Germinal center (tissue), 1 donor: Measurements from ENCODE around the gene NR1H3.
A peak's percentile ranks its signal among the peaks of the same experiment; 100 is the strongest.
"Not testable (repeated sequence)": the region's sequence is repeated elsewhere in the genome, so short reads cannot be mapped to it uniquely, and the experiment has no call there.

Experiments used
- DNase-seq: peaks from one replicate; pipeline ENCODE4 v3.0.0; 2012; ENCODE audit warnings: mixed read lengths, low spot score

The NR1H3 gene

DNA sequence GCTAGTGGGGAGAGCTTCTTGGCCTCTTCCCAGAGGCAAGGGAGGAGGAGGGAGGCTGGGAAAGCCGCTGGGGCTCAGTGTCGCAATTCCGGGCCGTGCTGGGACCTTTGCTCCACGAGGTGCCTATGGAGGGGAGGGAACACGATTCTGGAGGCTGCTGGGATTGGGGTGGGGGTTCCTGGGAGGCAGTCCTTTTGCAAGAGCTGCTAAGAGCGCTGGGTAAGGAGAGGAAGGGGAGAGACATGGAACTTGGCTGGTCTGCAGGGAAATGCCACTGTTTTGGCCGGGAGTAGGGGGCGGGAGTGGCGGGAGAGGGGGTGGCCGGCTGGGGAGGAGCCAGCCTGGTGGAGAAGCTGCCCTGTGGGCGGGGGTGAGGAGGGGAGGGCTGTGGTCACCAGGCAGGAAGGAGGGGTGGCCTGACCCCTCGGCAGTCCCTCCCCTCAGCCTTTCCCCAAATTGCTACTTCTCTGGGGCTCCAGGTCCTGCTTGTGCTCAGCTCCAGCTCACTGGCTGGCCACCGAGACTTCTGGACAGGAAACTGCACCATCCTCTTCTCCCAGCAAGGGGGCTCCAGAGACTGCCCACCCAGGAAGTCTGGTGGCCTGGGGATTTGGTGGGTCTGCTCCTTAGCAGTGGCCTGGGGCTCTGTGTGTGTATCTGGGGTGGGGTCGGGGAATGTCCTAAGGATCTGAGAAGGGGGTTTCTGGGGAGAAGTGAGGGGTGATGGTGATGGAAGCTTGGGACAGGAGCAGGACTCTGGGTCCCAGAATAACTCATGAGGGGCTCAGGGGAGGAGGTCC is at the start of gene NR1H3:
TSS of gene NR1H3 (plus strand) at position 480 of the 800 bp plus-strand sequence. CDS start 1,221 bp downstream, outside the sequence.
- no peak for DNase-seq

DNA sequence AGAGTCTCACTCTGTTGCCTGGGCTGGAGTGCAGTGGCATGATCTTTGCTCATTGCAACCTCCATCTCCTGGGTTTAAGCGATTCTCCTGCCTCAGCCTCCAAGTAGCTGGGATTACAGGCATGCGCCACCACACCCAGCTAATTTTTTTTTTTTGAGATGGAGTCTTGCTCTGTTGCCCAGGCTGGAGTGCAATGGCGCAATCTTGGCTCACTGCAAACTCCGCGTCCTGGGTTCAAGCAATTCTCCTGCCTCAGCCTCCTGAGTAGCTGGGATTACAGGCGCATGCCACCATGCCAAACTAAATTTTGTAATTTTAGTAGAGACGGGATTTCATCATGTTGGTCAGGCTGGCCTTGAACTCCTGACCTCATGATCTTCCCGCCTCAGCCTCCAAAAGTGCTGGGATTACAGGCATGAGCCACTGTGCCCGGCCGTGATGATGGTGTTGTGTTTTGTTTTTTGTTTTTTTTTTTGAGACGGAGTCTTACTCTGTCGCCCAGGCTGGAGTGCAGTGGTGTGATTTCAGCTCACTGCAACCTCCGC is 49.7 kb upstream of the NR1H3 start:
- not testable (repeated sequence) for DNase-seq

DNA sequence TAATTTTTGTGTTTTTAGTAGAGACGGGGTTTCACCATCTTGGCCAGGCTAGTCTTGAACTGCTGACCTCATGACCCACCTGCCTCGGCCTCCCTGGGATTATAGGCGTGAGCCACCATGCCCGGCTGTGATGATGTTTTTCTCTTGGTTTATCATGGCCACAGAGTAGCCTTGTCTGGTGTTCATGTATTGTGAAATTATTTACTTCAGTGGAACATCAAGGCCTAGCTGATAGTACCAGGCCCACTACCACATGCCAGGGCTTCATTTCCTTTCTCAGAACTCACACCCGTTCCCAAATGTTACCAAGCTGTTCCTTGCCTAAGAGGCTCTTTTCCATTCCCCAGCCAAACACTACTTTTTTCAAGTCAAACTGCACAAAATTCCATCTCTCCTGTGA is 49.2 kb upstream of the NR1H3 start:
- DNase-seq, result no peak

DNA sequence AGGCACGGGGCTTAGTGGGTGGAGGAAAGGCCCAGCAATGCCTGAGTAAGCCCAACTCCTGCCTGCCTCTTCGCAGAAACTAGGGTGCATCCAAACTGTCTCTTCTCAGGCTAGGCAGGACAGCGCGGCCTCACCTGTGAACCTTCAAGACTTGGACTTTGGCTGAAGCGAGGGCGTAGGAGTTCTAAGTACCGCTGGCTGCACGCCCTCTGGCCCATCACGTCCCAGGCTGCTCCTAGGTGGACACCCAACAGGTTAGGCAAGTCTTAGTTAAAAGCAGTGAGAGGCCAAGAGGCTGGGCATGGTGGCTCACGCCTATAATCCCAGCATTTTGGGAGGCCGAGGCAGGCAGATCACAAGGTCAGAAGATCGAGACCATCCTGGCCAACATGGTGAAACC is 44.9 kb upstream of the NR1H3 start:
- DNase-seq, result no peak

DNA sequence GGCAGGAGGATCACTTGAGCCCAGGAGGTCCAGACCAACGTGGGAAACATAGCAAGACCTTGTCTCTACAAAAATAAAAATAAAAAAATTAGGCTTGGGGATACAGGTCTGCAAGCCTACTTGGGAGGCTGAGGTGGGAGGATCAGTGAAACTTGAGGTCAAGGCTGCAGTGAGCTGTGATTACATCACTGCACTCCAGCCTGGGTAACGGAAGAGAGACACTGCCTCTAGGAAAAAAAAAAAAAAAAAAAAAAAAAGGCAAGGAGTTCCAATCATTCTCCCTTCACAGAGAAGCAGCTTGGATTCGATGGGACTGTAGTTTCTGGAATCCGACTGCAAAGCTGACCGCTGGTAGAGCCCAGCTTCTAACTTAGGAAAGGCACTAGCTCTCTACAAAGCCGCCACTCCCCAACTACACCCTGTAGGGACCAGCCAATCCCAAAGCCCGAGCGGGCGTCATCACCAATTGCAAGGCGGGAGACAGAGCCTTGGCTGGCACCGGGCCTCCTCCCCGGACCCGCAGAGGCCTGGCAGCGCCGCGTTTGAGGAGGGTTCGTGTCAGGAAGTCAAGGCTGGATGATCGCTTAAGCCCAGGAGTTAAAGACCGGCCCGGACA is 43.7 kb upstream of the NR1H3 start:
- DNase-seq, result peak; percentile 93

DNA sequence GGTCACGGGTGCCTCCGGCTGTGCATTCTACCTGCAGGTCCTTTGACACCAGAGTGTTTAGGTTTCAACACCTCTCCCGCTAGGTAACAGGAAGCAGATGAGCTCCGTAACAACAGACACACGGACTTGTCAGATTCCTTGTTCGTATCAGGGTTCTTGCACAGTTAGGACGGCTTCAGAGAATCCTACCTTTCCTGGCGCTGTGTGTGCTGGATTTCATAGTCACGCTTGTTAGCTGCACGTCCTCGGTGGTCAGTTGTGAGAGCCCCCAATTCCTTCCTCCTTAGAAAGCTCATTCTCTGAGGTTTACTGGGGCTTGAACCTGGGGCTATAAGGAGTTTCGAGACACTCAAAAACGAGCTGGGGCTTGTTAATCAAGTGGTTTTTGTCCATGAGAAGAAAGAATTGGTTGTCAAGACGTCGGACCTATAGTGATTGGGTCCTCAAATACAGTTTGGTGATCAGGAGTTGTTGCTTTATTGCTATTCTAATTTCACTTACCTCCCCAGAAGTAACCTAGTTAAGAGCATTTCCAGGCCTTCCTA is 42.4 kb upstream of the NR1H3 start:
- DNase-seq, result no peak

DNA sequence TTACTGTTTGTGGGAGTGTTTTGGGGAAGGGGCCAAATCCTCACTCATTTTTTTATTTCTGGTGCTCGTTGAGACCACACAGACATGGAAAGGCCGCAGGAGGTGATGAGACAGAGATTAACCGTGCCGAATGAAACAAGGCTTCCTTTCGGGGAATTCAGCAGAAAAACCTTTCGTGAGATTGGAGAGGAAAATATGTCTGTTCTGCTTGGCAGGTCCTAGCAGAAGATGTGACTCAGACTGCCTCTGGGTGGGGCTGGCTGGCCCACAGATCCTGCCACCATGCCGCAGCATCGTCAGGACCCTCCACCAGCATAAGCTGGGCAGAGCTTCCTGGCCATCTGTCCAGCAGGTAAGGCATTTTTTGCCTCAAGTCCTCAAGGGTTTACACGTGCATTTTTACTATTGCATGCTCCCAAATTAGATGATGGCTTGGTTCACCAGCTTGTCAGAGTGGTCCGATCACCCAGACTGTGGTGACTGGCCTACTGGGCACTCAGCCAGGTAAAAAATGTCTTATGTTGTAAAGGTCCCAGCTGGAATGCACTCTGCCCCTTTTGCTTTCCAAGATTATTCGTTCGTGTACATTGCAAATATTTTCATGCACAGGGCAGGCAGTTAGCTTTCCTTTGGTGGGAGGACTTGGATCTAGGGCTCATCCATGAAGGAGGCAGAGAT is 41.5 kb upstream of the NR1H3 start:
- peak; percentile 45 for DNase-seq

DNA sequence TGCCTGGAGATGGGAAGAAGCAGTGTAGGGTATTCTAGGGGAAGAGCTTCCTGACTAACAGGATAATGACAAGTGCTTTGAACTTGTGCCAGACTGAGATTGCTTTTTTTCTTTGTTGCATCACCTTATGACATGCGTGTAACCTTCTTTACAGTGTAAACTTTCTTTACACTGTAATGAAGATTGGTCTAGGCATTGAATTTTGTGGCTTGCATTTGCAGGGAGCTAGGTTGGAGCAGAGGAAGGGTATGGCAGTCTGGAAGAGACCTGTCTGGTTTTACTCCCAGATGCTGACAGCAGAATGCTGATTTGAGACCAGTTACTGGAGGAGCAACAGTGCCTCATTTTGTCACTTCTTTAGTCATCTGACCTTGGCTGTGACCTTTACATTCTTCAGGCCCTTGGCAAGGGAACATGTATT is 37.4 kb upstream of the NR1H3 start:
- no peak for DNase-seq

DNA sequence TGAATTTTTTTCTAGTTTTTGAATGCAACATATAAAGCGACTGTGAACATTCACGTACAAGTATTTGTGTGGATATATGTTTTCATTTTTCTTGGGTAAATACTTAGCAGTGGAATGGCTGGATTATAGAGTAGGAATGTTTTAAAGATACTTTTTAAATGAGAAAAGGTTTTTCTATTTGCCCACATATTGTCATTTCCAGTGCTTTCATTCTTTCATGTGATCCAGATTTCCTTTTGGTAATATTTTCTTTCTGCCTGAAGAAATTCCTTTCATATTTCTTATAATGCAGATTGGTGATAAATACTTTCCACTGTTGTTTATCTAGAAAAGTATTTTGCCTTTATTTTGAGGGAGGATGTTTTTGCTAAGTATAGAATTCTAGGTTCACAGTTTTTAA is 35.1 kb upstream of the NR1H3 start:
- no peak for DNase-seq

DNA sequence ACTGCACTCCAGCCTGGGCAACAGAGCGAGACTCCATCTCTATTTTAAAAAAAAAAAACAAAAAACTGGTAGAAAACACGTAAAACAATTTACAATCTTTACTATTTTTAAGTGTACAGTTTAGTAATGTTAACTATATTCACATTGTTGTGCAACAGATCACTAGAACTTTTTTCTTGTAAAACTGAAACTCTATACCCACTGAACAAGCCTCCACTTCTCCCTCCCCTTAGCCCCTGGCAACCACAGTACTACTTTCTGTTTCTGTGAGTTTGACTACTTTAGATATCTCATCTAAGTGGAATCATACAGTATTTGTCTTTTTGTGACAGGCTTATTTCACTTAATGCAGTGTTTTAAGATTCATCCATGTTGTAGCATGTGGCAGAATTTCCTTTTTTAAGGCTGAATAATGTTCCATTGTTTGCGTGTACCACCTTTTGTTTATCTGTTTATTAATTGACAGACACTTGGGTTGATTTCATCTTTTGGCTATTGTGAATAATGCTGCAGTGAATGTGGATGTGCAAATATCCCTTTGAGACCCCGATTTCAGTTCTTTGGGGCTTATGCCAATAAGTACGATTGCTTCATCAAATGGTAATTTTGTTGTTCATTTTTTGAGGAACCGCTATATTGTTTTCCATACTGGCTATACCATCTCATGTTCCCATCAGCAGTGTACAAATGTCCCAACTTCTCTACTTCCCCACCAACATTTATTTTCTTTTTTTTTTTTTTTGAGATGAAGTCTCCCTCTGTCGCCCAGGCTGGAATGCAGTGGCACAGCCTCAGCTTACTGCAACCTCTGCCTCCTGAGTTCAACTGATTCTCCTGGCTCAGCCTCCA is 32.0 kb upstream of the NR1H3 start:
- DNase-seq, result no peak

DNA sequence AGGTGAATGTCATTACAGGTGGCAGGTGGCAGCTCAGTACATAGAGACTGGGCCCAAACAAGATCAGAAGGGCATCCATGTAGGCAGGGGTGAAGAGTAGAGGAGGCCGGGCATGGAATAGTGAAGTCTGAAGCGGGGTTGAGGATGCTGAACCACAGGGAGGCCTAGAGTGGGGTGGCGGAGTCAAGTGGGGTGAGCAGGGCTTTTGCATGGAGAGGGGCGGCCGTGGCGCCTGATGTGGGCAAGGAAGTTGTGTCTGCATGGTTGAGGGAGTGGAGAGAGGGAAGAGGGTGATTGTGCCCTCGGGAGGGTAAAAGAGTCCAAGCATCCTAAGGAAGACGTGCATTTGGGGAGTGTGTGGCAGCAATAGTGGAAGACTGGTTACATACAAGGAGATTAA is 28.6 kb upstream of the NR1H3 start:
- no peak for DNase-seq

DNA sequence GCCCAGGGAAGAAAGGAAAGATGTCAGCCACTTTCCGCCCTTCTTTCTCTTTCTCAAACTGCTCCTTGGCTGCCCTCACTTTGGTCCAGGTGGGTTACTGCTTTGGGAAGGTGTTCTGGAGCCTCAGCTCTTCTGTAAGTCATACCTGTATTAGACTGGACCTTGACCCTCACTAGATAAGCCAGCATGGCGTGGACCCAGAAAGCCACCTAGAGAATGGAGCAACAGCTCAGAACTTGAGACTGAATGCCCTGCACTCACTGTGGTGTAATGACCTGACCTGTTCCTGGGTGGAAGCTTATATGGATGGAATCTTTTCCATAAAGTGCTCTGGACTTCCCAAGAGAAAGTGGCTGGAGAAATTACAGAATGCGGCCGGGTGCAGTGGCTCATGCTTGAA is 24.7 kb upstream of the NR1H3 start:
- no peak for DNase-seq

DNA sequence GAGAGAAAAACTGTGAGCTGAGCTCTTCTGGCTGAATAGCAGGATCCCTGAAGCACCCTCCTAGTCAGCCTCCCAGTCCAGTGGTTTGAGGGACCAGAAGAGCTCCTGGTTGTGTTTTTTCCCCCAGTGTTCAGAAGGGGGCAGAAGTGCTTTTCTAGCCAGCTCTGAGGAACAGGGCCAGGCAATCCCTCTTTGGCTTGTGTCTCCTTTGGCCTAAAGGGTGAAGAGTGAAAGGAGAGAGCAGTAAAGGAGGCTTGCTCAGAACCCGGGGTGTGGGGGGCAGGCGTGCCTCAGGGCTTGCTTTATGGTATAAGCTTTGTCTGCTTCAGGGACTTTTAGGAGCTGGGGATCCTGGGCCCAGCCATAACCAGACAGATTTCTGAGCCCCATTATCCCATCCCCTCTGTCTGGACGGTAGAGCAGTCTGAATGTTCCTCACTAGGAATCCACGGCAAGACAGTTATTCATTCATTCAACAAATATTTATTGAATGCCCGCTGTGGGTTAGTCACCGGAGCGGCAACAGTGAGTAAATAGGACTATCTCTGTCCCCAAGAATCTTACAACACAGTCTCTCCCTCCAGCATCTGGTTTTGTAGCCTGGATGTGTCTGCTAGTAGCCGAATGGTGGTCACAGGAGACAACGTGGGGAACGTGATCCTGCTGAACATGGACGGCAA is 23.7 kb upstream of the NR1H3 start:
- DNase-seq, result no peak

DNA sequence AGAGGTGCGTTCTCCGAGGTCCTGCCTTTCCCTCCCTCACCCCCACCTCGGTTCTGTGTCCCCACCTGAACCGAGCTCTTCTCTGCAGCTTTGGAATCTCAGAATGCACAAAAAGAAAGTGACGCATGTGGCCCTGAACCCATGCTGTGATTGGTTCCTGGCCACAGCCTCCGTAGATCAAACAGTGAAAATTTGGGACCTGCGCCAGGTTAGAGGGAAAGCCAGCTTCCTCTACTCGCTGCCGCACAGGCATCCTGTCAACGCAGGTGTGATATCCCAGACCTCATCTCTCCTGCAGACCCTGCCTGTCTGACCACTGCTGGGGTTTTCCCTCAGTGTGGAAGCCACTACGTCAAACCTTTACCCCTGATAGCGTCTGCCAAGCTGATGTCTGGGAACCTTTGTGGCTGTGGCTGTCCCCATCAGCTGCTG is 23.1 kb upstream of the NR1H3 start:
- no peak for DNase-seq

DNA sequence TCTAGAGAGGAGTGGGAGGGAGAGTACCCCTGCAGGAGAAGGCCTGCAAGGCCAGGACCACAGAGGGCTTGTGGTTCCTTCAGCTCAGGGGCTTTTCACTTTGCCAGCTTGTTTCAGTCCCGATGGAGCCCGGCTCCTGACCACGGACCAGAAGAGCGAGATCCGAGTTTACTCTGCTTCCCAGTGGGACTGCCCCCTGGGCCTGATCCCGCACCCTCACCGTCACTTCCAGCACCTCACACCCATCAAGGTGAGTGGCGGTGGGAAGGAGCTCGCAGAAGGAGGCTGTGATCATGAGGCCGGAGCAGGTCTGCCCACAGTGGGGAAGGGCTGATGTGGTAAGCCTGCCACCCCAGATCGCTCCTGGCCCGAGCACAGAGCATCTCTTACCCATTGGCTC is 22.6 kb upstream of the NR1H3 start:
- no peak for DNase-seq

DNA sequence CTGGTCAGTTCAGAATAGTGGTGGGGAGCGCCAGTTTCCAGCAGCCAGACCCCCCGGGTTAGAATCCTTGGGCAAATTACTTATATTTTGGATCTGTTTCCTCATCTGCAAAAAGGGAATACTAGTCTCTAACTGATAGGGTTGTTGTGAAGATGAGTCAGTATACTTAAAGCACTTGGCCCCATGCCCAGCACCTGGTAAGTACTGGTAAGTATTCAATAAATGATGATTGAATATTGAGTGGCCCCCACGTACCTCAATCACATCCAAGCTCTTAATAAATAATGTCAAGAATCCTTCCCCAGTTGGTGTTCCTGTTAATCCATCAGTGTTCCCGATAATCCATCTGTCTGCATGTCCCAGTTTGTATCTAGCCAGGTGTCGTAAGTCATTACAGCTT is 21.3 kb upstream of the NR1H3 start:
- no peak for DNase-seq

DNA sequence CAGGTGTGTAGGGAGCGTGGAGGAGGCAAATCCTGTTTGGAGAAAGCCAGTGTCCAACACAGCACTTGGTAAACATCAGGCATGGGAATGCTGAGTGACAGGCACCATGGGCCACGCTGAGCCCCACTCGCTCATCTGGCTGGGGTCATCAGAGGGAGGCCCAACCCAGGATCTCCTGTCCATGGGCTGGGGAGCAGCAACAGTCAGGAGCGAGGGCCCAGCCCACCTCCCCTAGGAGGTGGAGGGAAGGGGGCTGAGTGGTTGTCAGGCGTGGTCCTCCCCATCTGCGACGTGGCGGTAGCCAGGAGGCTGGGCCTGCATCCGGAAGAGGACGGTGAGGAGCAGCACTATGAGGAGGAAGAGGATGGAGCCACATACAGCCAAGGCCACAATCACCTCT is 17.9 kb upstream of the NR1H3 start:
- no peak for DNase-seq

DNA sequence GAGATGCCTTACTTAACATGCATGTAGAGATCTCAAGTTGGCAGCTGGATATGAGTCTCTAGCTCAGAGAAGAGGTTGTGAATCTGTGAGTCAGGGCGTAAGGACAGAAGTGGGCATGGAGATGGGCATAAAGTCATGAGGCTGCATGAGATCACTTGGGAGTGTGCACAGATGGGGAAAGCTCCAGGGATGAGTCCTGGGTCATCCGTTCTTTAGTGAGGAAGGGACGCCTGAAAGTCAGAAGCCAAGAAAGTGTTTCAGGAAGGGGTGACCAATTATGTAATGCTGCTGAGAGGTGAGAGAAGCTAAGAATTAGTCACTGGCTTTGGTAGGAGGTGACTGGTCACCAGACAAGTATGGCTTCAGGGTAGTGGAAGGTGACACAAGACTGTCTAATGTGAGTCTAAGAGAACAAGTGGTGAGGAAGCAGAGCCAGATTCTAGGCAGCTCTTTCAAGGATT is 15.9 kb upstream of the NR1H3 start:
- no peak for DNase-seq

DNA sequence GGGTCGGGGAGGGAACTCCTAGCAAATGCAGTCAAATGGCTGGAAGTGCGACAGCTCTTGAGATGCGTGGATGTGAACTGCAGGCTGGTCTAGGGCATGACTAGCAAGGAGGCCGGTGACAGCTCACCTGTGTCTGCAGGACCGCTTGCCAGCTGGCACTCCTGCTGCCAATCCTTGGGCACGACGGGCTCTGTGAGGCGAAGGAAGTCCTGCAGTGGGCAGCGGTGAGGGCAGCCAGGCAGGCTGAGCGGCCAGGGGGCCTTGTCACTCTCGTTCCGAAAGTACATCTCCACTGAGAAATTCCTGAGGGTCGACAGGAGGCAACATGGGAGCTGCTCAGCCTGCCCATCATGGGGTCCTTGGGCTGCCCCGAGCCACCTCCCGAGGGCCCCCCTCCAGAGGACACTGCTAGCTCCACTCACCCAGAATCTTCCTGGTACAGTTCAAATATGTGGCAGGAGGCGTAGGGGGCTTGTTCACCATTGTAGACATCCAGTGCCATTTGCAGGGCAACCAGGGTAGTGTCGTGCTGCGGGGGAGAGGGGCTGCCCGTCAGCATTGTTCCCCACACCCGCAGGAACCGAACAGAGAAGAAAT is 15.1 kb upstream of the NR1H3 start:
- no peak for DNase-seq

DNA sequence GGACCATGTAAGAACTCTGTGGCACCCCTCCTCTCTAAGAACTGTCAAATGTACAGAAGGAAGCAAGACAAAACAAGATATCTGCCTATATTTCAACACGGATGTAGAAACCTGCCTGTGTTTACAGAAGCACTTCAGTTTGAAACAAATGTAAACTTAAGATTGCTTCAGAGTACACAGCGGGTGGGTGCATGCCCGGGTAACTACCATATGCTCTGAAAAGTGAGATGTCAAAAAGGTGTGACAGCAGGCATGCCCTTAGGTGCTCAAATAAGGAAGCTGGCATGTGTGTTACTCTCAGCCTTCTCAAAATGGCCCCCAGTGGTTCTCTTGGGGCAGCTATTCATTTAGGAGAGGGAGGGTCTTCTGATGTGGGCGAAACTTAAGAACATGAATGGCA is 14.3 kb upstream of the NR1H3 start:
- DNase-seq, result no peak
